ENCODE results near the gene SORCS2. TPM values are rescaled to one million over a fixed set of nuclear protein-coding genes. Genes with fewer than 3 reads are reported as not detected.

Gene SORCS2
- total RNA-seq, 6 experiments from 2014 or later: 0.18 to 6.2 (median 3.1) TPM

DNA sequence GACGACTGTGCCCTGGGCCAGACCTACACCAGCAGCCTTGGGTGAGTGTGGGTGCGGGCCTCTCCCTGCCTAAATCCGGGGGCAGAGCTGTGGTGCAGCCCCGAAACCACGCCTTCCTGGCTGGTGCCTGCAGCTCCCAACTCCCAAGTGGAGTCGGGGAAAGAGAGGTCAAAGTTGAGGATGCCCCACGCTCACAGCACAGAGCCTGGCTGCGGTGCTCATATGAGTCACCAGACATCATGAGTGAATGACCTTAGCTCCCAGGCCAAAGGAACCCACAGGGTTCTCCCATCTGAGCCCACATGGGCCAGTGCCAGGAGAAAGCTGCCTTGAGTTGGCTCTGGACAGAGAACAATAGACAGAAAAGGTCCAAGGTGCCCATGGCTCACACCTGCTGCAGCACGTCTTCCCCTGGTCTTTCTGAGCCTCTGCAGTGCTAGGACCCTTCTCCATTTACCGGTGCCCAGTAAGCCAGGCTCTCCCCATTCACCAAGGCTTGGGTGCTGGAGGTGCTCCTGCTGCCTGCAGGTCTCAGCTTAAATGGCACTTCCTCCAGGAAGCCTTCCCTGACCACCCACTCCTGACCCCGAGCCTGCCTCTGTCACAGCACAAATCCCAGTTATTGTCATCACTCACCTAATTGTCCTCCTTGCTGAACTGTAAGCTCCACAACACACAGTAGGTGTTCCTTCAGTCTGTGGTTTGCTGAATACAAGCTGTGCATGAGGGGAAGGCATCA lies 523.1 kb downstream of the SORCS2 start:
- 59% methylated on average over 6 of the region's 11 CpGs for WGBS (ENCODE audit: insufficient coverage, low coverage, low lambda C conversion rate, missing lambda C conversion rate)
- no peaks in the 10 kb centered on the region for H3K27me3 ChIP-seq
- H3K4me3 ChIP-seq: no peak overlapping the region
- no peak overlapping the region for H3K27ac ChIP-seq
- H3K4me1 ChIP-seq: no peaks in the 10 kb centered on the region
- DNase-seq: no peak
- H3K36me3 ChIP-seq: no peaks in the 10 kb centered on the region
- H3K9me3 ChIP-seq: no peaks in the 10 kb centered on the region
- intact Hi-C loops (cut with DNase I): loop anchor here in 1 of 2 donors (5.0 to 10.0 kb wide), 2 partner anchors 251 to 528 kb away; no protein-coding TSS in a partner anchor
- TF ChIP-seq POLR2A (IDR thresholded peaks at IDR 0.05): no peak
- TF ChIP-seq, protein P1, sequence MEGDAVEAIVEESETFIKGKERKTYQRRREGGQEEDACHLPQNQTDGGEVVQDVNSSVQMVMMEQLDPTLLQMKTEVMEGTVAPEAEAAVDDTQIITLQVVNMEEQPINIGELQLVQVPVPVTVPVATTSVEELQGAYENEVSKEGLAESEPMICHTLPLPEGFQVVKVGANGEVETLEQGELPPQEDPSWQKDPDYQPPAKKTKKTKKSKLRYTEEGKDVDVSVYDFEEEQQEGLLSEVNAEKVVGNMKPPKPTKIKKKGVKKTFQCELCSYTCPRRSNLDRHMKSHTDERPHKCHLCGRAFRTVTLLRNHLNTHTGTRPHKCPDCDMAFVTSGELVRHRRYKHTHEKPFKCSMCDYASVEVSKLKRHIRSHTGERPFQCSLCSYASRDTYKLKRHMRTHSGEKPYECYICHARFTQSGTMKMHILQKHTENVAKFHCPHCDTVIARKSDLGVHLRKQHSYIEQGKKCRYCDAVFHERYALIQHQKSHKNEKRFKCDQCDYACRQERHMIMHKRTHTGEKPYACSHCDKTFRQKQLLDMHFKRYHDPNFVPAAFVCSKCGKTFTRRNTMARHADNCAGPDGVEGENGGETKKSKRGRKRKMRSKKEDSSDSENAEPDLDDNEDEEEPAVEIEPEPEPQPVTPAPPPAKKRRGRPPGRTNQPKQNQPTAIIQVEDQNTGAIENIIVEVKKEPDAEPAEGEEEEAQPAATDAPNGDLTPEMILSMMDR (IDR thresholded peaks at IDR 0.05): no peak
- ATAC-seq: peak in 1 of 4 donors; percentile 54

DNA sequence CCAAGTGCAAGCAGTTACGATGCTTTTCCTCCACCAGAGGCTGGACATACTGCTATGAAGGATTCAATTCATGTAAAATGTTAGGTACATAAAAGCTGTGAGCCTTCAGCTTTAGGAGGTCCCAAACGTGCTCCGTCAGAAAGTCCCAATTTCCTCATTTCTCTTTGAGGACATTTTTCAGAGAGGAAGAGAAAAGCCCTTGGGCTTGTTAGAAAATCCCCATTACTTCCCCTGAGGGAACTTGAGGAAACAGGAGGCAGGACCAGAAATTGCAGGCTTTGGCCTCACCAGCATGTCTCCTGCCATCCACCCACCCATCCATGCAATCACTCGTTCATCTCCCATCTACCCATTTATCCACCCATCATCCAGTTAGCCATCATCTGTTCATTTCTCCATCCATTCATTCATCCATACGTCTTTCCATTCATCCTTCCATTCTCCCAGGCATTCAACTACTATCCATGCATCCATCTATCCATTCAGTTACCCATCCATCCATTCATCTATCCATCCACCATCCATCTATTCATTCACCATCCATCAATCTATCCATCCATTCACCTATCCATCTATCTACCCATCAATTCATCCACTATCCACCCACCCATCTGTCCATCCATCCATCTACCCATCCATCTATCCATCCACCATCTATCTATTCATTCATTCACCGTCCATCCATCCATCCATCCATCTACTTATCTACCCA lies 523.8 kb downstream of the SORCS2 start:
- intact Hi-C loops (cut with DNase I): loop anchor here in 1 of 2 donors (5.0 to 10.0 kb wide), 2 partner anchors 251 to 529 kb away; no protein-coding TSS in a partner anchor

DNA sequence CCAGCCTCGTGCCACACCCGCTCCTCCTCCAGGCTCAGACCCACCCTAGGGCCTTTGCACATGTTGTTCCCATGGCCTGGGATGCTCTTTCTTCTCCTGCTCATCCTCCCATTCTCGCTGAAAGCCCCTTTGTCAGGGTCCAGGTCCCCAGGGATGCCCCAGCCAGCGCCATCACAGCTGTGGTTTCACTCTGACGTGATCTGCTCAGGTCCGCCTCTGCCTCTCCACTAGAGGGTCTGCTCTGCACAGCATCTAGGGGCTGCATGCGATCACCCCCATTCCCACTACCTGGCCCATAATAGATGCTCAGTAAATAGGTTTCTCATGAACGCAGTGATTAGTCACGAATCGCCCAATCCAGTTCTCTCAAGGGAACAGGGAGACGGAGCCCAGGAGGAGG lies 524.8 kb downstream of the SORCS2 start:
- WGBS (ENCODE audit: insufficient coverage, low coverage, low lambda C conversion rate, missing lambda C conversion rate): 80% methylated on average over 1 of the region's 11 CpGs
- DNase-seq (no peak), ATAC-seq (no peak)
- no peaks in the 10 kb centered on the region for H3K27me3 ChIP-seq
- intact Hi-C loops (cut with DNase I): loop anchor here in 1 of 2 donors (5.0 to 10.0 kb wide), 2 partner anchors 252 to 530 kb away; no protein-coding TSS in a partner anchor
- H3K27ac ChIP-seq: no peak overlapping the region
- H3K9me3 ChIP-seq: no peaks in the 10 kb centered on the region
- no peaks in the 10 kb centered on the region for H3K36me3 ChIP-seq
- no peaks in the 10 kb centered on the region for H3K4me1 ChIP-seq
- TF ChIP-seq POLR2A (IDR thresholded peaks at IDR 0.05): no peak
- TF ChIP-seq, protein P1 (IDR thresholded peaks at IDR 0.05): no peak
- H3K4me3 ChIP-seq: no peak overlapping the region

More for the DNA sequence above, 523.8 kb downstream of the SORCS2 start:
- TF ChIP-seq, protein P1 (IDR thresholded peaks at IDR 0.05): no peak
- no peak for TF ChIP-seq POLR2A (IDR thresholded peaks at IDR 0.05)
- H3K4me1 ChIP-seq: no peaks in the 10 kb centered on the region
- H3K27ac ChIP-seq: no peak overlapping the region
- DNase-seq (no peak), ATAC-seq (no peak)
- H3K36me3 ChIP-seq: no peaks in the 10 kb centered on the region
- H3K9me3 ChIP-seq: no peaks in the 10 kb centered on the region
- WGBS (ENCODE audit: insufficient coverage, low coverage, low lambda C conversion rate, missing lambda C conversion rate): 67% methylated on average over 6 of the region's 6 CpGs
- H3K4me3 ChIP-seq: no peak overlapping the region
- no peaks in the 10 kb centered on the region for H3K27me3 ChIP-seq

DNA sequence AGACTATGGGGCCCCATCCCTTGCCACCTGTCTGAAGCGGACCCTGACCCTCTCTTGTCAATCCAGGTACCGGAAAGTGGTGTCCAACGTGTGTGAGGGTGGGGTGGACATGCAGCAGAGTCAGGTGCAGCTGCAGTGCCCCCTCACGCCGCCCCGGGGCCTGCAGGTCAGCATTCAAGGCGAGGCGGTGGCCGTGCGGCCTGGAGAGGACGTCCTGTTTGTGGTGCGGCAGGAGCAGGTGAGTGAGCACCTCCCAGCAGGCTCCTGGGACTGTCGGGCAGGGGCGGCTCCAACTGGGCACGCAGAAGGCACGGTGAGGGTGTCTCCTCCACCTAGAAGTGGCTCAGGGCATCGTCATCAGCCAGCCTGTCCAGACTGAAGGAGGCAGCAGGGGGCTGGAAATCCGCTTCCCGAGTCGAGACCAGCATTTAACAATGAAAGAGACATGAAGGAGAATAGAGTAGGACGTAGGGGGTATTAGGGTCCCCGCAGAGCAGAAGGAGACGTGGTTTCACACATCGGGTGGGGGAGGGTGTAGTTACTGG lies 525.7 kb downstream of the SORCS2 start:
- no peaks in the 10 kb centered on the region for H3K4me1 ChIP-seq
- DNase-seq (no peak), ATAC-seq (no peak)
- no peak overlapping the region for H3K4me3 ChIP-seq
- no peaks in the 10 kb centered on the region for H3K9me3 ChIP-seq
- H3K27ac ChIP-seq: no peak overlapping the region
- H3K36me3 ChIP-seq: no peaks in the 10 kb centered on the region
- 53% methylated on average over 10 of the region's 24 CpGs for WGBS (ENCODE audit: insufficient coverage, low coverage, low lambda C conversion rate, missing lambda C conversion rate)
- TF ChIP-seq, protein P1 (IDR thresholded peaks at IDR 0.05): no peak
- no peak for TF ChIP-seq POLR2A (IDR thresholded peaks at IDR 0.05)
- intact Hi-C loops (cut with DNase I): loop anchor here in 1 of 2 donors (5.0 to 10.0 kb wide), 2 partner anchors 253 to 531 kb away; no protein-coding TSS in a partner anchor
- H3K27me3 ChIP-seq: no peaks in the 10 kb centered on the region

Measured in right lobe of liver (tissue), 6 donors.